Activated T-helper 1 cell treated with anti-CD3 and anti-CD28 coated beads, Interleukin-2, amount 50 U/mL, for 16 hours (primary cell): ENCODE data around the gene ATRIP.

ENCODE experiments used
- DNase-seq, 2 donors: peaks; one replicate each; pipeline ENCODE4 v3.0.0-alpha.2; 2020; ENCODE audit warnings: low read depth in 1 of 2, low spot score in 1 of 2

ATRIP gene

GRCh38 chr3:48501196-48501595 lies 54.7 kb downstream of the ATRIP start:
- DNase-seq, result no peak

DNA sequence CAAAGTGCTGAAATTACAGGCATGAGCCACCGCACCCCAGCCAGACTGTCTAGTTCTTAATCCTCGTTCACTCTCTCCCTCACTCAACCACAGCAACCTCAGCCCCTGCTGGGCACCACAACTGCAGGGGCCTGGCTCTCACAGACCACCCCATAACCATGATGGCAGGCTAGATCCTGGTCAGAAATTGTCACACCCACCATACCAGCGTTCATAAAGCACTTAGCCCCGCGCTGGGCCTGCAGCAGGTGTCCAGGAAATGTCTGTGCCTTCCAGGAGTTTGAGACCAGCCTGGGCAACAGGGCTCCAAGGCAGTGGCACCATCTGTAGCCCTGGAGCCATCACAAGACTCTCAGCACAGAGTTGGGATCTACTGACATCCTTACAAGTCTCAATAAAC lies 55.6 kb downstream of the ATRIP start:
- DNase-seq, result no peak

GRCh38 chr3:48502728-48503168 lies 56.2 kb downstream of the ATRIP start:
- DNase-seq, result no peak

GRCh38 chr3:48503401-48504050 lies 57.0 kb downstream of the ATRIP start:
- DNase-seq, result no peak

DNA sequence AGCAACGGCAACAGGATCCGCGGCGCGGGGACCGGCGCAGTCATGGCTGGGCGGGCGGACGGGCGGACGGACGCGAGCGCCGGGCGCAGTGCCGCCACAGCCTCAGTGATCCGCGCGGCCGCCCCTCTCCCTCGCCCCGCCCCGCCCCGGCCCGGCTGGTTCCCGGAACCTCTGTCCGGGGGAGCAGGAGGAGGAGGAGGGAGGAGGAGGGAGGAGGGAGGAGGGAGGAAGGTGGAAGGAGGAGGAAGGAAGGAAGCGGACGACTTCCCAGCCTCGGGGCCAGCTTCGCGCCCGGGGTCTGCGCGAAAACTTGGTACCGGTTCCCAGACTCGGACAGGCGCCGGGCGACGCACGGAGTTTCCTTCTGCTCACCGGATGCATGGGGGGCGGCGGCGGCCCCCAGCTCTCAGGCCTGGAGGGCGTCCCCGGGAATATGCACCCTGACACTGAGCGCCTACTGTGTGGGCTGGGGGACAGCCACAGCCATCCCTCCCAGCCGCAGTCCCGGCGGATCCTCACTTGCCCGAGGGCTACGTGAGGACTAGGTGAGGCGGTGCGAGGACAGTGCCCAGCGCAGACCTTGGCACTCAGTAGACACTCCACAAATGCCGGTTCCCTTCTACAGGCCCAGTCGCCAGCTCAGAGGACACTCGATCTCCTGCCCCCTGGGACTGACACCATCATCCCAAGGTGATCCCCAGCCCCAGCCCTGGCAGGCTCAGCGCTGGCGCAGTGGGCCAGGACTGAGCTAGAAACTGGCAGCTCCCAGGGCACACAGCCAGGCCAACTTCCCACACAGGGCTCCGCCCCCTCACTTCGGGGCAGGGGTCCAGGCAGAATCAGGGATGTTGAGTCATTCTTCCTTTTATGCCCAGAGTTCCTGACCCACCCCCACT lies 57.8 kb downstream of the ATRIP start, which contains the start of gene SHISA5:
TSS of gene SHISA5 (minus strand) at position 124 of the 896 bp plus-strand sequence. CDS start at position 44, 80 bp downstream.
- peak; percentile 27 to 30 for DNase-seq

GRCh38 chr3:48505146-48505545 lies 58.6 kb downstream of the ATRIP start:
- no peak for DNase-seq

DNA sequence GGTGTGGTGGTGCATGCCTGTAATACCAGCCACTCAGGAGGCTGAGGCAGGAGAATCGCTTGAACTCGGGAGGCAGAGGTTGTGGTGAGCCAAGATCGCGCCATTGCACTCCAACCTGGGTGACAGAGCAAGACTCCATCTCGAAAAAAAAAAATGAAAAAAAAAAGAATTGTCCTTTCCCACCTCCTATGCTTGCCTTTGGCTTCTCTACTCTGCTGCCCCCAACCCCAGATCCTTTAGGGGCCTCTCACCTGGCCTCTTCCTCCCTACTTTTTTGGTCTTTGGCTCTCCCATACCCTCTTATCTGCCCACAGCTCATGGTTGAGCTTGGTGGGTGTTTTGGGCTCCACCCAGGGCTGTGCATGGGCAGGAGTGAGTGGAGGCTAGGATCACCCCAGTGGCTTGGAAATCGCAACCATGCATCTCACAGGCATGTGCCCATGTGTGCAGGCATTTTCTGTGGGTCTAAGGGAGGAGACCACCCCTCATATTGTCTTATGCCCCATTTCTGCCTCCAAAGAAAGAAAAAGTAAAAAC lies 59.5 kb downstream of the ATRIP start:
- DNase-seq, result no peak

GRCh38 chr3:48507256-48508061 lies 60.9 kb downstream of the ATRIP start:
- DNase-seq, result peak; percentile 50 to 57

GRCh38 chr3:48511551-48511950 lies 65.0 kb downstream of the ATRIP start:
- no peak for DNase-seq

- no peak for DNase-seq
Measured at GRCh38 chr3:48514431-48515227, 68.1 kb downstream of the ATRIP start.
